ENCODE data around the gene SNN.

Gene SNN

DNA sequence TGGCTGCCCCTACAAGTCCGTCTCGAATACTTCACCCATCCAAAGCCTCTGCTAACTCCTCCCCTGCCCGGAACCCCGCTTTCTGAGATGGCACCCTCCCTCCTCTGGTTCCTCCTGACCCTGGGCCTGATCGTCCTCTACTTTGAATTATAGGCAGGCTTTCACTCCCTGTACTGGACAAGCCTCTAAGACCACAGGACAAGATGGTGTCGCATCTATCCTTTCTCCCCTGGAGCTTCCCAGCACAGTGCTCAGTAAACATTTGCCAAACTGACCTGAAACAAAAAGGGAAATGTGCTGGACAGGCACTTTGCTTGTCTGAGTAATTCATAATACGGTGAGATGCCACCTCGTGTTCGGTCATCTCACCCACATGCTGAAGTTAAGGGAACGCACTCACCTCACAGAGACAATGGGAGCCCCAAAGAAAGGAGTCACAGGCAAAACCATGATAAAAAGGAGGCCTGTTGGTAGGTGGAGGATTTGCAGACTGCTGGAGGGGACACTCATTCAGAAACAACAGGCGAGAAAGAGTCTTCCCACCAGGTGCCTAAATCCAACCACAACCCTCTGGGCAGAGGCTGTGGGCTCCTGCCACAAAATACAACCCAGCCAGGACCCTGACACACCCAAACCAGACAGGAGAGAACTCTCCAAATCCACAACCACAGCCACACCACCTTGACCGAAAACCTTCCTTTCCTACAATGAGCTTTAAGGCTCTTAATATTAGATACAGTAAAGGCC is 28.2 kb downstream of the SNN start:
- no peak for DNase-seq (ENCODE audit: low read depth in 2 of 2, low spot score in 1 of 2)

DNA sequence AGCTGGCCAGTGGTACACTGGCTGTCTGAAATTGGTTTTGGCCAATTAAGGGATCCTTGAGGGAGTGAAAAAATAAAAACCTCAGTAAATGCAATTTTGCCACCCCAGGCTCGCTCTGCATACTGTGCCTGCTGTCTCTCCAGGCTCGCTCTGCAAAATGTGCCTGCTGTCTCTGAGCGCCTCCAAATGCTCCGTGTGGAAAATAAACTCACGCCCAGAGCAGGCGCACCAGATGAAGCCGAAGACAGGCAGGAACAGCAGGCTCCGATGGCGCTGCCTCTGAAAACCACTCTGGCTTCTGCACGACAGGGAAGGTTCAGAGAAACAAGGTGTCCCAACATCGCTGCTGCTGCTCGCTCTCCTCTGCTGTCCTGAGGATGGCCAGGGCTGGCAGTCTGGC is 29.1 kb downstream of the SNN start:
- DNase-seq (ENCODE audit: low read depth in 2 of 2, low spot score in 1 of 2): no peak

DNA sequence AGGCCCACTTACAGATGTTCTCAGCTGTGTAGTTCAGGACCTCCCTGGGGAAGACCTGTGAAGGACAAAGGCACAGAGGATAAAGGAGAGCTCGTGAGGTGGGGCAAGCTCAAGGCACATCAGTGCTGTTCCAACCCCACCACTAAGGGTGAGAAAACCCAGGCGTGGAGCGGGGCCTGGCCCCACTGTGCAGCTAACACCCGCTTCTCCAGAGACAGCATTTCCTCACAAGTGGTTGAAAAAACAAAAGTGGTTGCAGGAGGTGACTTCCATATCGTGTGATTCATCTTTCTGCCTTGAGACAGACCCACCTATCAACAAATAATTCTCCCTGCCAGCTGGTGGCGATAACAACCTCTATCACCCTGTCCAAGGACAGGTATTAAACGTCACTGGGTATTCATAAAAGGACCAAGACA is 30.0 kb downstream of the SNN start:
- DNase-seq (ENCODE audit: low read depth in 2 of 2, low spot score in 1 of 2): no peak

DNA sequence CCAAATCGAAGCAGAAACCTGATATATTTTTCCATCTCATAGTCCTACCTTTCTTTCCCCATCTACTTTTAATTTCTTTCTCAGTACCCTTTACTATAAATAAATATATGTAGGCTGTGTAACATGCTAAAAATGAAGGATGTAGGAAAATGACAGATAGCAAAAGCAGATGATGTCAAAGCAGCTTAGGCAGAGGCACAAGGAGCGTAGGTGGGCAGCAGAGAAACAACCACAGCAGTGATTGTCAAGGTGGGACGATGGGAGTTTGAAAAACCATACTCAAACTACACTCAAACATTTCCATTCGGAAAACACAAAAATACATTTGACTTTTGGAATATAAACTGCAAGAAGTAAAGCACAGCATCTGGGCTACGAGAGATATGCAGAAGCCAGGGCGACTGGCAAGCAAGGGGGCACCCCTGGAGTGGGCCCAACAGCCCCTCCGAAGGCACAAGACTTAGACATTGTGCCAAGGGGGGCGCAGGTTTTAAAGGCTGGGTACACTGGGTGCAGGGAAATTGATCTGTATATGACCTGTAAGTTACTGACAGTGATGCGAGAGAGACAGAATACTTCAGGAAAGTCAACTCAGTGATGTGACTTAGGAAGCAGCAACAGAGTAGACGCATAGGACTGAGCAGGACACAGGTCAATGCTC is 31.1 kb downstream of the SNN start:
- no peak for DNase-seq (ENCODE audit: low read depth in 2 of 2, low spot score in 1 of 2)

DNA sequence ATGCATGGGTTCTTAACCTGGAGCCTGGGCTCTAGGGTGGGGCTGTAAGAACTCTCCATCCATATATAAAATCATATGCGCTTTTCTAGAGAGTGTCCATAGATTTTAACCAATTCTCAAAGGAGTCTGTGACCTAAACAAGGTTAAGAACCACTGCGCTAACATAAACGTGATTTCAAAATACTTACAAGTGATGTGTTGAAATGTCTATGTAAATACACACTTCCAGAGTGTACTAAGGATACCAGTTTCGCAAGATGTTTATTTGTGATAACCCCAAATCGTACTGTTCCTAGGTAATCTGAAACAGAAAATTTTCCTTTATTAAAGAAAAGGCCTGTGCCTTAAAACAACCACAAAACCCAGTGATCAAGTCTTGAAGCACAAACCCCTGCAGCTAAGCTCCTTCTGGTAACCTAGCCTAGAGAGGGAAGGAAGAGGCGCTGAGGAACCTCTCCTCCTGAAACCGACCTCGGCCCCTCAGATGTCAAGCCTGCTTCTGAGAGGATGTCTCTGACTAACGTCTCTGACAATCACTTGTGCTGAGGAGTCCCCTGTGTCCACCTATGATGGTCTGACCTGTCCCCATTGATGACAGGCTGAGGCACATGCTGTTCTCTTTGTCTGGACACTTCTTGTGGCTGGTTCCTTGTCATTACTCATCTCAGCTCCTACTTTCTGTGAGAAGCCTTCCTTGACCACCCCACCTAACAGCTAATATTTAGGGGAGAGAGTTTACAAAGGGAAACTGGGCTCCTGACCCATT is 32.2 kb downstream of the SNN start:
- DNase-seq (ENCODE audit: low read depth in 2 of 2, low spot score in 1 of 2): no peak

DNA sequence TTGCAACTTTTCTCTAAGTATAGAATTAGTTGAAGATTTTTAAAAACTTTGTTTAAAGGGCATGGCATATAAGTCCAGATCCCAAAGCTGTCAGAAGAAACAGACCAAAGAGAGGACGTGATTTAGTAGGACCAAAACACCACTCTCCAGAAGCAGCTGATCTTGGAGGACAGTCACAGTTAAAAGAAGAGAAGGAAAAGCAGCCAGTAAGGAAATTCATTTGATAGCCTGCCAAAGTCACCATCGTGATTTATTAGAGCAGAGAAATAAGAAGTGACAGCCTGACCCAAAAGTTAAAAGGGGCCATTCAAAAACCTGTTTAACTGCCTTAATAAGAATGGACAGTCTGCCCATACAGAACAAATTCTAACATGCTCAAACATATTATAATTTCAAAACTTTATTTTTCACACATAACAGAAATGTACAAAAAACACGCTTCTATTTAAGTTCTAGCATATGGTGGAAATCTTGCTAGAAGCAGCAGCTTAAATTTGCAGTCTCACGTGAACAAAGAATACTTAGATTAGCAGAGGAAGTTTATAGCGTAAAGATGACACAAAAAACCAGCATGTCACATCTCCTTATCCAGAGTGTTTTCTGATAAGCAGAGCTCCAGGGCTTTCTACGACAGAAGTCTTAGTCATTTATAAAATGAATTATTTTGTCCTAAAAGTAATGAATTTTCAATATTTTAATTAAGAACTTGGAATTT is 37.2 kb downstream of the SNN start:
- DNase-seq (ENCODE audit: low read depth in 2 of 2, low spot score in 1 of 2): no peak

DNA sequence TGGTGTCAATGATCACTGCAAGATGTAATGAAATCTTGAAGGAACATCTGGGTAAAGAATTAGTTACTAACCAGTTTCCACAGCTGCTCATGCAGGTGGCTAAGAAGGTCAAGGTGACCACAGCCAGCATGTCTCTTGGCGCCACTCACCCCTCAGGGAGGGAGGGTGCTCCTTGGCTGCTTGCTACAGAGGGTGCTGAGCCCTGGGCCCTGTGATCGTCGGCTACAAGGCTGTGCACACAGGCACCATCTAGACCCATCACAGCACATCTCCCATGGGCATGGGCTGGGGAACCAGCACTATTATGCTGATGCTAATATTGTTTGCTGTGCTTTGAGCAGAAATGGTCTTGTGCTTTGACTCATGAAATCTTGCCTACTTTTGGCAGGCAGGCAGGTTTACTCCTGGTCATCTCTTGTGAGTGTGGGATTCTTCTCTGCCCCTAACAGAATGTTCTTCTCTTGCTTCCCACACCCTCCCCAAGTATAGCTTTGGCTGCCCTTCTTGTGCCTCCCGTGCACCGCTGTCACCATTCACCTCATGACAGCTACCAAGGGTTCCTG is 38.0 kb downstream of the SNN start:
- no peak for DNase-seq (ENCODE audit: low read depth in 2 of 2, low spot score in 1 of 2)

DNA sequence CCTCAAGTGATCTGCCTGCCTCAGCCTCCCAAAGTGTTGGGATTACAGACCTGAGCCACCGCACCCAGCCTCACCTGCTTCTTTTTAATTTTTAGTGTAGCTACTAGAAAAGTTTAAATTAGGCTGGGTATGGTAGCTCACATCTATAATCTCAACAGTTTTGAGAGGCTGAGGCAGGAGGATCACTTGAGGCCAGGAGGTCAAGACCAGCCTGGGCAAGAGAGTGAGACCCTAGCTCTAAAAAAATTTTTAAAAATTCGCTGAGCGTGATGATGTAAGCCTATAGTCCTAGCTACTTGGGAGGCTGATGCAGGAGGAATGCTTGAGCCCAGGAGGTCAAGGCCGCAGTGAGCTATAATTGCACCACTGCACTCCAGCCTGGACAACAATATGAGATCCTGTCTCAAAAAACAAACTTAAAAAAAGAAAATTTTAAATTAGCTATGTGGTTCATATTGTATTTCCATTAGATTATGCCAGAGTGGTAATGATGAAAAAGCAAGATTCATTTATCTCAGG is 39.5 kb downstream of the SNN start:
- no peak for DNase-seq (ENCODE audit: low read depth in 2 of 2, low spot score in 1 of 2)

DNA sequence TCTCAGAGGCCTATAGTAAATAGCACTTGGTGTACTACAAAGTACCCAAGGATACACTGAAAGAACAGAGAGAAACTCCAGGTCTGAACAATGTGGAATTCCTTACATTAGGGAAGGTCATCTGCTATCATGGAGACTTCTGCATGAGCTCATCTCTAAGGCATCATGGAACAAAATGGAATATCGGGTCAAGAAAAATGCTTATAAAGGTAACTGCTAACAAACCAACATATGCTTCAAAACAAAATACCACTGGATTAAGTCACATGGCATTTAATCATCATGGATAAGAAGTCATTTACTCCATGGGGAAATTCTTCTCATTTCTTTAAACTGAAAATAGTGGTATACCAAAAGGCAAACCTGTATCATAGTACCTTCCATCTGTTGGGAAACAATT is 40.2 kb downstream of the SNN start:
- no peak for DNase-seq (ENCODE audit: low read depth in 2 of 2, low spot score in 1 of 2)

DNA sequence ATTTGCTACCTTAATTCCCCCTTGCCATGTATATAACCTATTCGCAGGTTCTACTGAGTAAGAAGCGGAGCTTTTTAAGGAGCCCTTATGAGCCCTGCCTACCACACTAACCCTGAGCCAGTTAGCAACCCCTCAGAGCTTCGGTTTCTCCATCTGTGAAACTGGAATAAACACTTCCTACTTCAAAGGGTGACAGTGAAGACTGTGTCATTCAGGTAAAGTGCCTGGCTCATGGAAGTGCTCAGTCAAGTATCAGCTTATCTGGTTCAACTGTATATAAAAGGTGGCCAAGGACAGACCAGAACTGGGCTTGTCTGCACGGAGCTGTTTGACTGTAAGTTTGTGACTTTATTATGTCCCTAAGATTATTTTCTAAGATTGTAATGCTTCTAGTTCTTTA is 43.4 kb downstream of the SNN start:
- no peak for DNase-seq (ENCODE audit: low read depth in 2 of 2, low spot score in 1 of 2)

DNA sequence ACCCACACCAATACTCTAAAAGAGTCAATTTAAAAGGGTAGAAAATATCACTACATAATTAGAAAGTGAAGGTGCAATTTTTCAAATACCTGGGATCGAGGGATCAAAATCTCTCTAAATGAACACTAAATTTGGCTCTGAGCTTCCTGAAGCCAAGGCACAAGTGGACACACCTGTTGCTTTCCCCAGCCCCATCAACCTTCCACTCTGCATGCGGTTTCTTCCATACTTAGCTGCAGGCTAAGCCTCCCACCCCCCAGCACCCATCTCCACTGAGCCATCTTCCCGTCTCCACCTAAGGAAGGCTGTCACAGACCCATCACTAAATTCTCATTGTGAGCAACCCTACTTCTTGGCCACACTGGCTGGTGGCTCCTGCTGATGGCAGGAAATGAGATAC is 43.9 kb downstream of the SNN start:
- no peak for DNase-seq (ENCODE audit: low read depth in 2 of 2, low spot score in 1 of 2)

DNA sequence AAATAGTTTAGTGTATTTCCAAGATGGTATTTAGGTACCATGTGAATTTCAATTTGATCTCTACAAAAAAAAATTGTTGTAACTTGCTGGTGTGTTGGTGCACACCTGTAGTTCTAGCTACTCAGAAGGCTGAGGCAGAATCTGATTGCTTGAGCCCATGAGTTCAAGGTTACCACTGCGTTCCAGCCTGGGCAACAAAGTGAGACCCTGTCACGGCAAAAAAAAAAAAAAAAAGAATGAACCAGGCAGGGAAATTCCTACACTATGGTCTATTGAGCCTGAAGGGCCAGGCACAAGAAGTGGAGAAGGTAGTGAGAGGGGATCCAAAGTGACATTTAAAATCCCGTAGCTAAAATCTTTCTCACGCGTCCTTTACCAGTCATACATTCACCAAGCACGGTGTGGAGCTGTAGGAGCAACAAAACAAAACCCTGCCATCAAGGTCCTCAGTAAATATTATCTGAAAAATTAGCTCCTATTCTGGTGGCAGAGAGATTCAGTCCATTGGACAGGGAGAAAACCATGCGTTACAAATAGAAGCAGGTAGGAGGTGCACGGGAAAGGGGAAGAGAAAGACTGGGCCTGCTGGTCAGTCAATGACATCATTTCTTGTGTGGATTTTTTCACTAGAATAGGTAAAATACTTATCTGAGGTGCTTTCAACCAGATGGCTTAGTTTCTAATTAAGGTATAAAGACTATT is 47.1 kb downstream of the SNN start:
- no peak for DNase-seq (ENCODE audit: low read depth in 2 of 2, low spot score in 1 of 2)

DNA sequence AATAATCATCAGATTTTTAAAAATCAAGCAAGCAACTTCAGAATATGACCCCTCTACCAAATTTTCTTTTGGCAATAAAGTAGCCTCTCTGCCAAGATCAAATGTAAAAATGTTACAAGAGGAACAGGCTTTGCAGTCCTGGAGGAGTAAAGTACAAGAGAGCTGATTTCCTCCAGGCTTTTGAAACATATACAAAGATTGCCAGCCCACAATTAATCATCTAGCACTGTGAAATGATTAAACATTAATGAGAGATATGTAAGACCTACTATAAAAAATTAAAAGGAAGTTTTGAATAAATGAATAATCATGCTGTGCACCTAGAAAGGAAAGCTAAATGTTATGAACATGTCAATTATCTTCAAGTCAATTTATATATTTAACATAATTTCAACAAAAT is 48.1 kb downstream of the SNN start:
- no peak for DNase-seq (ENCODE audit: low read depth in 2 of 2, low spot score in 1 of 2)

DNA sequence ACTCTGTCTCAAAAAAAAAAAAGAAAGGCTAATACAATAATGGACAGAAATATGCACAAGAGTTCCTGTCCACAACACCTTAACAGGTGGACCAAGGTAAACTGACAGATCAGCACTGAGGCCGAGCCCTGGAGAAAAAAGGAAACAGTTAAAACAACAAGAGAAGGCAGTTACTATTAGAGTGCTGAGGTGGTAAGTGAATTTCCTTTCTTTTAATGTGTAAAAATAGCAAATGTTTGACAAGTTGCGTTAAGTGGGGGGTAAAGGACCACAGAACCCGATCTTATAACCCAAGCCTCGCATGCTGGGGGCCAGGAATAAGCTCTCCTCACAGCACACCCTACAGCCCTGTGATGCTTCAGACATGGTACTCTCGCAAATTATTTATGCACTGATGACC is 49.6 kb downstream of the SNN start:
- no peak for DNase-seq (ENCODE audit: low read depth in 2 of 2, low spot score in 1 of 2)

DNA sequence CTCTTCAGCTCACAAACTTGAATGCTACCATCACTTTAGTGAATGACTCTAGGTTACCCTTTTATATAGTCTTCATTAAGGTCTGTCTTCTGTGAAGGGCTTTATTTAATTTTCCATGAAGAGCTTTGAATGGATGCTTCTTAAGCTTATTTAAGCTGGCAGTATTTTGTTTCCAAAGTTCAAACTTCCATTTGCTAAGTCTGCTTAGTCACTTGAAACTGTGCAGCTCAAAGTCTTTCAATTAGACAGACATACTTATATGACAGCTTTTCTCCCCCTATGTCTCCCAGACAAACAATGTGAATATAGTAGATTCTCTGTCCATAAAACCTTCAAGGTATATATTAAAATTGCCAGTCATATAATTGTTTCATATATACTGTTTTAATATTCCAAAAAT is 50.9 kb downstream of the SNN start:
- DNase-seq (ENCODE audit: low read depth in 2 of 2, low spot score in 1 of 2): no peak

DNA sequence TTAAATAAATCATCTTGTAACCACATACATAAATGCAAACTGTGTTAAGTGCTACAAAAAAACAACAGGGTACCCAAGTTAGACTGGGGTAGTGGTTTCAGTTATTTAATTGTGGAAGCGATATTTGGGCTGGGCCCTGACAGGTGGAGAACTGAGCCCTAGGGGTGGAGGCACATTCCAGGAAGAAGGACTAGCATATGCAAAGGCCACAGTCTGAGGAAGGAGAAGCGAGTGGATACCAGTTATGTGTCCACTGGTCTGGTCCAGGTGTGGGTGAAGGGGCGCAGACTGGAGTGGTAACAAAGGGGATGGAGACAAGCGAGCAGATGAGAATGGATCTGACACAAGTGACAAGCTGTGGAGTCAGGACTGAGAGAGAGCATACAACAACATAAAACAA is 51.5 kb downstream of the SNN start:
- no peak for DNase-seq (ENCODE audit: low read depth in 2 of 2, low spot score in 1 of 2)

DNA sequence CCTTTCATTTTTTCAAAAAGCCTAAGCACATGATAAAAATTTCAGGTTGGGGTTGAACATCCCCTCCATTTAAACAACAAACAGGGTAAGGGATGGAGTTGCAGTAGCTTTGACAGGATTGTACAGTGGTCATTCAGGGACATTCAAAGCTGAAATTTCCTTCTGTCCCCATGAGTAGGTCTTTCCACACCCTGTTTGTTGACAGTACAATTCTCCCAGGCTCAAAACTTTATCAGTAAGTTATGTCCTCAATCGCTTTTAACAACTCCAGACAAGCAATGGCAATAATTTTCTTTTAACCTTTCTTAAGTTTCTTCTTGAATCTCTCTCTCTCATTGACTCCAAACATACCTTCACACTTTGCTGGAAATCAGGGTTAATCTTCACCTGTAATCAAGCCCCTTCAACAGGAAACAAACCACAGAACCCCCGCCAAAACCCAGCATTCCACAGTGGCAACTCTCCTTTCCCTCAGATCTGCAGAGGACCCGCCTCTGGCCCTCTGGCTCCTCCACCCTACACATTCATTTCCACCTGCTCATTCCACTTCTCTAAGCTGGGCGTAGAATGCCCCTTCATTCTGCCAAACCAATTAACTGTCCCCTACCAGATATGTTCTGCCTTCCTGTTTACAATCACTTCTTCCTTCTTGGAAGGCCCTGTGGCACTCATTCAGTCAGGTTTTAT is 53.7 kb downstream of the SNN start:
- no peak for DNase-seq (ENCODE audit: low read depth in 2 of 2, low spot score in 1 of 2)

DNA sequence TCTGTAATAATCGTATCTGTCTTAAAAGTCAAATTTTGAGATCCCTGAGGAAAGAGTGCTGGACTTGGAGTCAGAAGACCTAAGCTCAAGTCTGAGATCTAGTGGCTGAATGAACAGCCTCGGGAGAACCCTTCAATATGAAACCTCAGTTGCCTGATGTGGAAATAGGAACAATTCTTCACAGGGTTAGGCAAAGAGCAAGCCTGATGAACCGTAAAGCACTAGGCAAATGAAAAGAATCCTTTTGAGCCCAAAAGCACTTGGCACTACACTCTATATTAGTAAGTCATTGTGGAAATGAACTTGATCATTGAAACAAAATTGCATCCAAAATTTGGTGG is 54.2 kb downstream of the SNN start:
- DNase-seq (ENCODE audit: low read depth in 2 of 2, low spot score in 1 of 2): no peak

DNA sequence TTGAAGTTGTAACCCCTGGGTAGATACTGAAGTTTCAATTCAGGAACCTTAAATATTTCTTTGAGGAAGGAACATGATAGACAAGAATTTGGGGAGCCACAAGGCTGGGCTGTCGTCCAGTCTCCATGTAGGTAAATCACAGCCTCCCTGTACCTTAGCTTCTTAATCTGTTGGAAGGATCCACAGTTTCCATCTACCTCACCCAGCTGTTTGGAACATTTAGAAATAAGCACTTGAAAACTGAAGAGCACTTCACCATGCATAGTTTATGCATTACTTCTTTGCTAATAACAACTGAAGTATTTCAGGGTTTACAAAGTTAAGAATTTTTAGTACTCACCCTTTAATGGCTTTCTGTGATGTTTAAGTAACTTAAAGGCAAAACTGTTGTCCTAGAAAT is 57.2 kb downstream of the SNN start:
- no peak for DNase-seq (ENCODE audit: low read depth in 2 of 2, low spot score in 1 of 2)

DNA sequence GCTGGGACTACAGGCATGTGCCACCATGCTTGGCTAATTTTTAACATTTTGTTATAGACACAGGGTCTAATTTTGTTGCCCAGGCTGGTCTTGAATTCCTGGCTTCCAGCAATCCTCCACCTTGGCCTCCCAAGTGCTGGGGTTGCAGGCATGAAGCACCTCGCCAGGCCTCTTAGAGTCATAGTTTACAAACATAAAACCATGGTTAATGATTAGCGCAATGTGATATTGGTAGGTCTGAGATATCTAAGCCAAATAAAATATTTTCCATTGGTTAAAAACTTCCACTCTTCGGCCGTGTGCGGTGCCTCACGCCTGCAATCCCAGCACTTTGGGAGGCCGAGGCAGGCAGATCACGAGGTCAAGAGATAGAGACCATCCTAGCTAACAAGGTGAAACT is 57.8 kb downstream of the SNN start:
- no peak for DNase-seq (ENCODE audit: low read depth in 2 of 2, low spot score in 1 of 2)

Measured in stimulated activated CD8-positive, alpha-beta memory T cell treated with anti-CD3 and anti-CD28 coated beads, Interleukin-4, amount 100 ng/mL, for 1 hour (primary cell).